Measurements from ENCODE around the gene CKAP2.
A peak's percentile ranks its signal among the peaks of the same experiment; 100 is the strongest.
"Not testable (repeated sequence)": the region's sequence is repeated elsewhere in the genome, so short reads cannot be mapped to it uniquely, and the experiment has no call there.

The CKAP2 gene

DNA sequence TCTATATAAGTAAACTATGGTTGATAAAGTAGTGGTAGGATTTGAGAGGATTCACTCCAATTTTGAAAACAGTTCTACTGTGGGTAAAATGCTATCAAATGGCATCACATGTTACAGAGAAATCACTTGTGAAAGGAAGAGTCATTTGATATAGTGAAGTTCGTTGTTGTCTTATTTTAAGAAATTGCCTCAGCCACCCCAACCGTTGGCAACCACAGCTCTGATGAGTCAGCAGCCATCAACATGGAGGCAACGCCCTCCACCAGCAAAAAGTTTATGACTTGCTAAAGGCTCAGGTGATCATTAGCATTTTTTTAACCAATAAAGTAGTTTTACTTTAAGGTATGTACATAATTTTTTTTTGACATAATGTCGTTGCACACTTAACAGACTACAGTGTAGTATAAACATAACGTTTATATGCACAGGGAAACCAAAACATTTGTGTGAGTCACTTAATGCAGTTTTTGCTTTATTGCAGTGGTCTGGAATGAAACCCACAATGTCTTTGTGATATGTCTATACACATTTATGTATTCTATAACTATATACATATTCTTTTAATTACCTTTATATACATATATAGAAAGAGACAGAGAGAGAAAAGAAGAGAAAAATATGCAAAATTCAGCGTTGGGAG, 58.8 kb downstream of the CKAP2 start:
- not testable (repeated sequence) for H3K27ac ChIP-seq
- DNase-seq (ENCODE audit: low read depth, low spot score): peak; percentile 1

- DNase-seq (ENCODE audit: low read depth, low spot score); H3K27ac ChIP-seq: not testable (repeated sequence)
Observed at GRCh38 chr13:52523323-52523722, 68.0 kb downstream of the CKAP2 start.

All from epithelial cell of prostate (primary cell).